ENCODE results near the gene DHX35.

DNA sequence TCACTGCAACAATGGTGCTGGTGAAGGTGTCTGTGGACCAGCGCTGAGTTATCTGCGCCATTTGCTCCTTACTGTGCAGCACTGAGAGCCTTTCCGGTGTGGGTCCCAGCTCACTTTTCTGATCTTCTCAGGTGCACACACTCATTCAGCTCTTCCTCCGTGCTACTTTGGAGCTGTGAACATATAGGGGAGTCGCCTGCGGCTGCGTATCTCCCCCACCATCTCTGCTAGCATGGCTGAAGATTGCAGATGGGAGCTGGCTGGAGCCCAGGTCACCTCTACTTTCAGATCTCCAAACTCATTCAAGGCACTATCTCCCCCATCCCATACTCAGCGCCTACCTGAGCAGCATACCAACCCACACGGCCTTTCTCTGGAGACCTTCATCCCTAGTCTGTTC is 96.9 kb downstream of the DHX35 start:
- TF ChIP-seq, protein P1, sequence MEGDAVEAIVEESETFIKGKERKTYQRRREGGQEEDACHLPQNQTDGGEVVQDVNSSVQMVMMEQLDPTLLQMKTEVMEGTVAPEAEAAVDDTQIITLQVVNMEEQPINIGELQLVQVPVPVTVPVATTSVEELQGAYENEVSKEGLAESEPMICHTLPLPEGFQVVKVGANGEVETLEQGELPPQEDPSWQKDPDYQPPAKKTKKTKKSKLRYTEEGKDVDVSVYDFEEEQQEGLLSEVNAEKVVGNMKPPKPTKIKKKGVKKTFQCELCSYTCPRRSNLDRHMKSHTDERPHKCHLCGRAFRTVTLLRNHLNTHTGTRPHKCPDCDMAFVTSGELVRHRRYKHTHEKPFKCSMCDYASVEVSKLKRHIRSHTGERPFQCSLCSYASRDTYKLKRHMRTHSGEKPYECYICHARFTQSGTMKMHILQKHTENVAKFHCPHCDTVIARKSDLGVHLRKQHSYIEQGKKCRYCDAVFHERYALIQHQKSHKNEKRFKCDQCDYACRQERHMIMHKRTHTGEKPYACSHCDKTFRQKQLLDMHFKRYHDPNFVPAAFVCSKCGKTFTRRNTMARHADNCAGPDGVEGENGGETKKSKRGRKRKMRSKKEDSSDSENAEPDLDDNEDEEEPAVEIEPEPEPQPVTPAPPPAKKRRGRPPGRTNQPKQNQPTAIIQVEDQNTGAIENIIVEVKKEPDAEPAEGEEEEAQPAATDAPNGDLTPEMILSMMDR (conservative IDR thresholded peaks at IDR 0.05; ENCODE audit: low read depth, low read length): no peak
- TF ChIP-seq EZH2 (IDR thresholded peaks at IDR 0.05; ENCODE audit: borderline replicate concordance, low read depth, low read length, poor library complexity, severe bottlenecking): no peak

All from A673 (cell line).